Upper lobe of left lung (tissue), 4 donors: Measurements from ENCODE around the gene KDM3A.

Source experiments
- EP300 ChIP-seq, 4 donors: sonication (generic); formaldehyde crosslinking; IDR thresholded peaks; one replicate each; pipeline ENCODE4 v1.5.1; 2017; ENCODE audit warnings: antibody characterized with exemption in 4 of 4, control low read depth in 2 of 4
- POLR2A ChIP-seq, 4 donors: fragments of 450-650 bp; IDR thresholded peaks; one replicate each; pipeline ENCODE4 v1.5.1; 2016 to 2017; ENCODE audit warnings: antibody characterized with exemption in 4 of 4, mild to moderate bottlenecking in 2 of 4
- POLR2AphosphoS5 ChIP-seq, 2 donors: sonication (generic); formaldehyde crosslinking; IDR thresholded peaks; one replicate each; pipeline ENCODE4 v1.5.1; 2017; ENCODE audit warnings: antibody characterized with exemption in 2 of 2
- TF ChIP-seq, protein P1 (sequence below), 6 experiments: fragments of 450-650 bp in 4 of 6; fragments of 200-600 bp in 2 of 6; sonication (generic) in 2 of 6; IDR thresholded peaks; one replicate each; pipeline ENCODE4 v1.5.1; 2016 to 2019; ENCODE audit warnings: antibody characterized with exemption in 6 of 6

DNA sequence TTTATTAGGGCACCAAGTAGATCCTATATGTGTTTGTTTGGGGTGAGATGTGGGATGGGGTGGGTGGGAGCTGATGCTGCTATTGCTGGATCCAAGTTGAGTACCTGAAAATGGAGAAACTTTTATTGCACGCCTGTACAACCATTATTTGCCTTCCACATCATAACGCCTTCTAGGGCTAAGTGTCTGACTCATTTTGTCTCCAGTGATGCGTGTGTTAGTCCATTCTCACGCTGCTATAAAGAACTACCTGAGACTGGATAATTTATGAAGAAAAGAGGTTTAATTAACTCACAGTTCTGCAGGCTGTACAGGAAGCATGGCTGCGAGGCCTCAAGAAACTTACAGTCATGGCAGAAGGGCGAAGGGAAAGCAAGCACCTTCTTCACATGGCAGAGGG, 58.2 kb downstream of the KDM3A start:
- TF ChIP-seq, protein P1, sequence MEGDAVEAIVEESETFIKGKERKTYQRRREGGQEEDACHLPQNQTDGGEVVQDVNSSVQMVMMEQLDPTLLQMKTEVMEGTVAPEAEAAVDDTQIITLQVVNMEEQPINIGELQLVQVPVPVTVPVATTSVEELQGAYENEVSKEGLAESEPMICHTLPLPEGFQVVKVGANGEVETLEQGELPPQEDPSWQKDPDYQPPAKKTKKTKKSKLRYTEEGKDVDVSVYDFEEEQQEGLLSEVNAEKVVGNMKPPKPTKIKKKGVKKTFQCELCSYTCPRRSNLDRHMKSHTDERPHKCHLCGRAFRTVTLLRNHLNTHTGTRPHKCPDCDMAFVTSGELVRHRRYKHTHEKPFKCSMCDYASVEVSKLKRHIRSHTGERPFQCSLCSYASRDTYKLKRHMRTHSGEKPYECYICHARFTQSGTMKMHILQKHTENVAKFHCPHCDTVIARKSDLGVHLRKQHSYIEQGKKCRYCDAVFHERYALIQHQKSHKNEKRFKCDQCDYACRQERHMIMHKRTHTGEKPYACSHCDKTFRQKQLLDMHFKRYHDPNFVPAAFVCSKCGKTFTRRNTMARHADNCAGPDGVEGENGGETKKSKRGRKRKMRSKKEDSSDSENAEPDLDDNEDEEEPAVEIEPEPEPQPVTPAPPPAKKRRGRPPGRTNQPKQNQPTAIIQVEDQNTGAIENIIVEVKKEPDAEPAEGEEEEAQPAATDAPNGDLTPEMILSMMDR (IDR thresholded peaks at IDR 0.05), result no peak
- TF ChIP-seq POLR2A (IDR thresholded peaks at IDR 0.05), result no peak
- TF ChIP-seq POLR2AphosphoS5 (IDR thresholded peaks at IDR 0.05), result no peak
- no peak for TF ChIP-seq EP300 (IDR thresholded peaks at IDR 0.05)
